Breast epithelium (tissue), 3 donors: ENCODE data around the gene DDX6.
"Not testable (repeated sequence)": the region's sequence is repeated elsewhere in the genome, so short reads cannot be mapped to it uniquely, and the experiment has no call there.

ENCODE experiments used
- POLR2AphosphoS5 ChIP-seq, 3 donors: sonication (generic); formaldehyde crosslinking; IDR thresholded peaks; one replicate each; pipeline ENCODE4 v1.6.1; 2017; ENCODE audit warnings: antibody characterized with exemption in 3 of 3
- TF ChIP-seq, protein P1 (sequence below), 3 donors: fragments of 450-650 bp; IDR thresholded peaks; one replicate each; pipeline ENCODE4 v1.5.1; 2016 to 2017; ENCODE audit warnings: antibody characterized with exemption in 3 of 3, mild to moderate bottlenecking in 3 of 3, moderate library complexity in 3 of 3

DNA sequence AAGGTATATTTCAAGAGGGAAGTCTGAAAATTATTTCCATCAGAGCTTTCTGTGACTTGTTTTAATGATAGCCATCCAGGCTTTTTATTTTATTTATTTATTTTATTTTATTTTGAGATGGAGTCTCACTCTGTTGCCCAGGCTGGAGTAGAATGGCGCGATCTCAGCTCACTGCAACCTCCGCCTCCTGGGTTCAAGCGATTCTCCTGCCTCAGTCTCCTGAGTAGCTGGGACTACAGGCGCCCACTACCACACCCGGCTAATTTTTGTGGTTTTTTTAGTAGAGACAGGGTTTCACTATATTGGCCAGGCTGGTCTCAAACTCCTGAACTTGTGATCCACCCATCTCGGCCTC lies 29.0 kb upstream of the DDX6 start:
- TF ChIP-seq, protein P1, sequence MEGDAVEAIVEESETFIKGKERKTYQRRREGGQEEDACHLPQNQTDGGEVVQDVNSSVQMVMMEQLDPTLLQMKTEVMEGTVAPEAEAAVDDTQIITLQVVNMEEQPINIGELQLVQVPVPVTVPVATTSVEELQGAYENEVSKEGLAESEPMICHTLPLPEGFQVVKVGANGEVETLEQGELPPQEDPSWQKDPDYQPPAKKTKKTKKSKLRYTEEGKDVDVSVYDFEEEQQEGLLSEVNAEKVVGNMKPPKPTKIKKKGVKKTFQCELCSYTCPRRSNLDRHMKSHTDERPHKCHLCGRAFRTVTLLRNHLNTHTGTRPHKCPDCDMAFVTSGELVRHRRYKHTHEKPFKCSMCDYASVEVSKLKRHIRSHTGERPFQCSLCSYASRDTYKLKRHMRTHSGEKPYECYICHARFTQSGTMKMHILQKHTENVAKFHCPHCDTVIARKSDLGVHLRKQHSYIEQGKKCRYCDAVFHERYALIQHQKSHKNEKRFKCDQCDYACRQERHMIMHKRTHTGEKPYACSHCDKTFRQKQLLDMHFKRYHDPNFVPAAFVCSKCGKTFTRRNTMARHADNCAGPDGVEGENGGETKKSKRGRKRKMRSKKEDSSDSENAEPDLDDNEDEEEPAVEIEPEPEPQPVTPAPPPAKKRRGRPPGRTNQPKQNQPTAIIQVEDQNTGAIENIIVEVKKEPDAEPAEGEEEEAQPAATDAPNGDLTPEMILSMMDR (IDR thresholded peaks at IDR 0.05), result not testable (repeated sequence)
- TF ChIP-seq POLR2AphosphoS5 (IDR thresholded peaks at IDR 0.05), result not testable (repeated sequence)
